ENCODE data around the gene DSP. TPM values are rescaled to one million over a fixed set of nuclear protein-coding genes. Genes with fewer than 3 reads are reported as not detected.

Gene DSP
- total RNA-seq, 1 experiment from 2014 or later = 109 TPM

DNA sequence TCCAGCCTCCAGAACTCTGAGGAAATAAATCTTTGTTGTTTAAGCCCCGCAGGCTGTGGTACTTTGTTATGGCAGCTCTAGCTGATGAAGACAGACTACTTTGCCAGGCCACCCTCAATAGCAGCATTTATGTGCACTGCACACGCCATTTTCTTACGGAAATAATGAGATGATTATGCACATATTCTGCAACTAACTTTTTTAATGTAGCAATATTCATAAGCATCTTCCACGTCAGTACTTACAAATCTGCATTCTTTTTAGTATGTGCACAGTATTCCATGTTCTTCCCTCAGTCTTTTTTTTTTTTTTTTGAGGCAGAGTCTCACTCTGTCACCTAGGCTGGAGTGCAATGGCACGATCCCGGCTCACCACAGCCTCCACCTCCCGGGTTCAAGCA lies 46.8 kb upstream of the DSP start:
- H3F3A ChIP-seq (ENCODE audit: insufficient read depth, low read depth) = no peaks in the 10 kb centered on the region
- intact Hi-C loops (cut with micrococcal nuclease; ENCODE audit: unreplicated experiment) = no loop called here
- H3K27me3 ChIP-seq (ENCODE audit: insufficient read depth, low read depth) = no peaks in the 10 kb centered on the region
- ChIA-PET CTCF (no interaction called here), POLR2A (ENCODE audit: unreplicated experiment) (no interaction called here)
- H4K20me1 ChIP-seq (ENCODE audit: insufficient read depth) = no peaks in the 10 kb centered on the region
- no TSS peak for BruUV-seq (replicated peaks)
- no peak for TF ChIP-seq EZH2 (IDR thresholded peaks at IDR 0.05; ENCODE audit: low read depth)
- TF ChIP-seq, protein P1, sequence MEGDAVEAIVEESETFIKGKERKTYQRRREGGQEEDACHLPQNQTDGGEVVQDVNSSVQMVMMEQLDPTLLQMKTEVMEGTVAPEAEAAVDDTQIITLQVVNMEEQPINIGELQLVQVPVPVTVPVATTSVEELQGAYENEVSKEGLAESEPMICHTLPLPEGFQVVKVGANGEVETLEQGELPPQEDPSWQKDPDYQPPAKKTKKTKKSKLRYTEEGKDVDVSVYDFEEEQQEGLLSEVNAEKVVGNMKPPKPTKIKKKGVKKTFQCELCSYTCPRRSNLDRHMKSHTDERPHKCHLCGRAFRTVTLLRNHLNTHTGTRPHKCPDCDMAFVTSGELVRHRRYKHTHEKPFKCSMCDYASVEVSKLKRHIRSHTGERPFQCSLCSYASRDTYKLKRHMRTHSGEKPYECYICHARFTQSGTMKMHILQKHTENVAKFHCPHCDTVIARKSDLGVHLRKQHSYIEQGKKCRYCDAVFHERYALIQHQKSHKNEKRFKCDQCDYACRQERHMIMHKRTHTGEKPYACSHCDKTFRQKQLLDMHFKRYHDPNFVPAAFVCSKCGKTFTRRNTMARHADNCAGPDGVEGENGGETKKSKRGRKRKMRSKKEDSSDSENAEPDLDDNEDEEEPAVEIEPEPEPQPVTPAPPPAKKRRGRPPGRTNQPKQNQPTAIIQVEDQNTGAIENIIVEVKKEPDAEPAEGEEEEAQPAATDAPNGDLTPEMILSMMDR (conservative IDR thresholded peaks at IDR 0.05) = no peak
- no peaks in the 10 kb centered on the region for H3K9me2 ChIP-seq (ENCODE audit: insufficient read depth)
- H2AFZ ChIP-seq = no peak overlapping the region
- H3K4me3 ChIP-seq = no peak overlapping the region
- DNase-seq = no peak
- no peaks in the 10 kb centered on the region for H3K79me2 ChIP-seq (ENCODE audit: low read depth)
- H3K27ac ChIP-seq = no peak overlapping the region
- no peaks in the 10 kb centered on the region for H3K9me3 ChIP-seq (ENCODE audit: insufficient read depth, low read depth)
- no peaks in the 10 kb centered on the region for H3K4me1 ChIP-seq (replicated peaks; ENCODE audit: insufficient read depth)
- no peak overlapping the region for H3K4me2 ChIP-seq
- H3K36me3 ChIP-seq (ENCODE audit: low read depth) = no peaks in the 10 kb centered on the region

DNA sequence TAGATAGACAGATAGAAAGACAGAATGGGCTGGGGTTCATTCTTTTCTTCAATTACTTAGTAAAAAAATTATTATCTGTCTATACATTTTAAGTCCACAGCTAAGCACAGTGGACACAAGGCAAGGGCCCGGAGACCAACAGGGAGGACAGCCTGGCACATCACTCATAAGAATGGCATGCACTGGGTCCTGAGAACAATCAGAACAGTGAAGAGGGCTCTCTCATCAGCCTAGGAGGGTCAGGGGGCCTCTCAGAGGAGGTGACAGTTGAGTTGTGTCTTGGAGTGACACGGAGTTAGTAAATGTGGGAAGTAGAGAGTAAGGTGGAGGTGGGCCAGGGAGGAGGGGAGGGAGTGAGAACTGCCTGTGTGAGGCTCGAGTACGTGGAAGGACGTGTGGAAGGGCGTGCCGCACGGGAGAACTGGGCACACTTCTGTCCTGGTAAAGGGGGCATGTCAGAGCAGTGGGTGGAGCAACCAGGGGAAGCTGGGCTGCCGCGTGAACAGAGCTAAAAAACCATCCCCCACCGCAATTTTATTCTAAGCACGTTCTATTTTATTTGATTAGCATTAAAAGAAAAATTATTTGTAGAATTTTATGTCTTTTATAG lies 45.1 kb upstream of the DSP start:
- H3K4me3 ChIP-seq = no peak overlapping the region
- H3K27me3 ChIP-seq (ENCODE audit: insufficient read depth, low read depth) = no peaks in the 10 kb centered on the region
- H4K20me1 ChIP-seq (ENCODE audit: insufficient read depth) = no peaks in the 10 kb centered on the region
- no peaks in the 10 kb centered on the region for H3K36me3 ChIP-seq (ENCODE audit: low read depth)
- BruUV-seq (replicated peaks) = no TSS peak
- CTCF ChIA-PET = no interaction called here
- H2AFZ ChIP-seq = no peak overlapping the region
- H3K27ac ChIP-seq = no peak overlapping the region
- no peak for TF ChIP-seq EZH2 (IDR thresholded peaks at IDR 0.05; ENCODE audit: low read depth)
- TF ChIP-seq, protein P1 (conservative IDR thresholded peaks at IDR 0.05) = no peak
- no peaks in the 10 kb centered on the region for H3K9me2 ChIP-seq (ENCODE audit: insufficient read depth)
- no peaks in the 10 kb centered on the region for H3K4me1 ChIP-seq (replicated peaks; ENCODE audit: insufficient read depth)
- H3K79me2 ChIP-seq (ENCODE audit: low read depth) = no peaks in the 10 kb centered on the region
- no peak overlapping the region for H3K4me2 ChIP-seq
- no peaks in the 10 kb centered on the region for H3F3A ChIP-seq (ENCODE audit: insufficient read depth, low read depth)
- intact Hi-C loops (cut with micrococcal nuclease; ENCODE audit: unreplicated experiment) = no loop called here
- peak in 1 of 2 experiments; percentile 52 for DNase-seq
- POLR2A ChIA-PET (ENCODE audit: unreplicated experiment) = interaction anchor here (0.7 to 0.8 kb wide), 3 partner anchors 9 to 41 kb away, joined by 5 to 8 read pairs (median 8); no protein-coding TSS in a partner anchor
- no peaks in the 10 kb centered on the region for H3K9me3 ChIP-seq (ENCODE audit: insufficient read depth, low read depth)

DNA sequence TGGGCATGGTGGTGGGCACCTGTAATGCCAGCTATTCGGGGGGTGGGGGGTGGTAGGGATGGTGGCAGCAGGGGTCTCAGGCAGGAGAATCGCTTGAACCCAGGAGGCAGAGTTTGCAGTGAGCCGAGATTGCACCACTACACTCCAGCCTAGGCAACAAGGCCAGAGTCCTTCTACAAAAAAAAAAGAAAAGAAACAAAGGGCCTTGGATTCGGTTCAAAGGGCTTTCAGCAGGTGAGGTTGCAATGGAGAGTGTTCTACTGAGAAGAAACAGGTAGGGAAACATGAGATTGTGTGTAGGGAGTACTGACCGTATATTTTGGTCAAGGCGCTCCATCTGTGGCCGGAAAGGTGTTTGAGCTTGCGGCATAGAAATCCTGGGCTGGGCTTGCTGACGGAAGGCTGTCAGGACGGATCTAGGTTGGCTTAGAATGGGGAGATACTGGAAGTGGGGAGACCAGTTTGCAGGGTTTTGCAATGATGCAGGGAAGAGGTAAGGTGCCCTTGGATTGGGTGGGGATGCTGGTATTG lies 40.7 kb upstream of the DSP start:
- H3K27ac ChIP-seq = no peak overlapping the region
- intact Hi-C loops (cut with micrococcal nuclease; ENCODE audit: unreplicated experiment) = no loop called here
- no peak overlapping the region for H3K4me3 ChIP-seq
- H3K4me2 ChIP-seq = no peak overlapping the region
- no peaks in the 10 kb centered on the region for H3K36me3 ChIP-seq (ENCODE audit: low read depth)
- no peaks in the 10 kb centered on the region for H3K9me2 ChIP-seq (ENCODE audit: insufficient read depth)
- H3K27me3 ChIP-seq (ENCODE audit: insufficient read depth, low read depth) = no peaks in the 10 kb centered on the region
- no peak for TF ChIP-seq EZH2 (IDR thresholded peaks at IDR 0.05; ENCODE audit: low read depth)
- TF ChIP-seq, protein P1 (conservative IDR thresholded peaks at IDR 0.05) = no peak
- H3K4me1 ChIP-seq (replicated peaks; ENCODE audit: insufficient read depth) = peaks cover 11% of the 10 kb centered on the region
- no peaks in the 10 kb centered on the region for H3K79me2 ChIP-seq (ENCODE audit: low read depth)
- POLR2A ChIA-PET (ENCODE audit: unreplicated experiment) = no interaction called here
- no peaks in the 10 kb centered on the region for H3K9me3 ChIP-seq (ENCODE audit: insufficient read depth, low read depth)
- H3F3A ChIP-seq (ENCODE audit: insufficient read depth, low read depth) = peaks cover 17% of the 10 kb centered on the region; the same call in 1 of the 2 replicates
- BruUV-seq (replicated peaks) = no TSS peak
- CTCF ChIA-PET = interaction anchor here (0.6 kb wide), 1 partner anchor 28 kb away, joined by 7 read pairs; no protein-coding TSS in a partner anchor
- H2AFZ ChIP-seq = no peak overlapping the region
- no peak for DNase-seq
- no peaks in the 10 kb centered on the region for H4K20me1 ChIP-seq (ENCODE audit: insufficient read depth)
